ENCODE measurements around the gene ABHD16A.

The ABHD16A gene

GRCh38 chr6:31702819-31703716, at the start of gene ABHD16A:
ABHD16A (minus strand) TSS chr6:31703324; CDS start chr6:31703281, 43 bp downstream.
- peak; percentile 98 for DNase-seq (ENCODE audit: low read depth)

- peak; percentile 77 for DNase-seq (ENCODE audit: low read depth)
Observed at GRCh38 chr6:31752739-31753319, 49.7 kb upstream of the ABHD16A start.

- peak; percentile 67 for DNase-seq (ENCODE audit: low read depth)
Observed at GRCh38 chr6:31750411-31751022, 47.4 kb upstream of the ABHD16A start.

DNA sequence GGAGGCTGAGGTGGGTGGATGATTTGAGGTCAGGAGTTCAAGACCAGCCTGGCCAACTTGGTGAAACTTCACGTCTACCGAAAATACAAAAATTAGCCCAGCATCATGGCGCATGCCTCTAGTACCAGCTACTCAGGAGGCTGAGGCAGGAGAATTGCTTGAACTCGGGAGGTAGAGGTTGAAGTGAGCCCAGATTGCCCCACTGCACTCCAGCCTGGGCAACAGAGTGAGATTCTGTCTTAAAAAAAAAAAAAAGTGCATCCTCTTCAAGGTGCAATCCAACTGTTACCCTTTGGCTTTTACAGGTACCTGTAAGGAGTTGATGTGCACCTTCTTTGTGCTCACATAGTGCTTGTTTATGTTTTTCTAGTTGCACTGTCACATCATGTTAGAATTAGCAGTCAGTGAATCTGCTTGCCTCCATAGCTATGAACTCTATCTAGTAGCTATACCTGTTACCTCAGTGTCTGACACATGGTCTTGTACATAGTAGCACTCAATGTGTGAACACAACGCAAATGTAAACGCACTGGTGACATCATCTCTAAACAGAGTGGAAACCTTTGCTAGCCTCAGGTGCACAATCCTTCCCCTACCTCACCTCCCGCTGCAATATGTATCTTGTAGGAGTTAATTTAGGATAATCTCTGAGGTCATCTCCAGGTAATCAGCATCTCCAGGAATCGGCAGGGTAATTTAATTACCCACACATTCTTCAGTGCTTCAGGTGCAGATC, 46.3 kb upstream of the ABHD16A start:
- no peak for DNase-seq (ENCODE audit: low read depth)

DNA sequence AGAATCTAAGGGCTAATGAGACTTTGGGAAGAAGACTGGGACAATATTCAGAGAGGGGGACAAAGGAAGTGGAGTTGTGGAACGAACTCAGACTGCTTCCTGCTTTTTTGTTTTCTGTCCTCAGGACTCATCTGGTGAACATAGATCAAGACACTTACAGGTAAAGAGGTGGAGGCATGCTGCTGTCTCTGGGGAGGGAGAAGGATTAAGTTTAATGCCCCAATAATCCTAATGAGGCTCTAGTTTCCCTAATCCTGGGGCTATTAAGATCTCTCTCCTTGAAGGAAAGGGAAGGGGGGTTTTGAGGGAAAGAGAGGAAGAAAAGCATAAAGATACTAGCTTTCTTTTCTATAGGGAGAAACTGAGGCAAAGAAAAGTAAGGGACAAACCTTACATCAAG, 41.3 kb upstream of the ABHD16A start:
- no peak for DNase-seq (ENCODE audit: low read depth)

GRCh38 chr6:31742894-31743293, 39.8 kb upstream of the ABHD16A start:
- no peak for DNase-seq (ENCODE audit: low read depth)

DNA sequence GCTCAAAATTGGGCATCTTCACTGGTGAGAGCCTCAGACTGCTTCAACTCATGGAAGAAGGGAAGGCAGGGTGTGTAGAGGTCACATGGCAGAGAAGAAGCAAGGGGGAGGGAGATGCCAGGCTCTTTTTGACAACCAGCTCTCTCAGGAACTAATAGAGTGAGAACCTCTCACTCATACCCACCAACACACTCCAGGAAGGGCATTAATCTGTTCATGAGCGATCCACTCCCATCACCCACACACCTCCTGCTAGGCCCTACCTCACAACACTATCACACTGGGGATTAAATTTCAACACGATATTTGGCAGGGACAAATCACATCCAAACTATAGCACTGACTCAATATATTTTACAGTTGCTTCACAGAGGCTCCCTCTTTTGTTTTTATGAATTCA, 38.7 kb upstream of the ABHD16A start:
- no peak for DNase-seq (ENCODE audit: low read depth)

DNA sequence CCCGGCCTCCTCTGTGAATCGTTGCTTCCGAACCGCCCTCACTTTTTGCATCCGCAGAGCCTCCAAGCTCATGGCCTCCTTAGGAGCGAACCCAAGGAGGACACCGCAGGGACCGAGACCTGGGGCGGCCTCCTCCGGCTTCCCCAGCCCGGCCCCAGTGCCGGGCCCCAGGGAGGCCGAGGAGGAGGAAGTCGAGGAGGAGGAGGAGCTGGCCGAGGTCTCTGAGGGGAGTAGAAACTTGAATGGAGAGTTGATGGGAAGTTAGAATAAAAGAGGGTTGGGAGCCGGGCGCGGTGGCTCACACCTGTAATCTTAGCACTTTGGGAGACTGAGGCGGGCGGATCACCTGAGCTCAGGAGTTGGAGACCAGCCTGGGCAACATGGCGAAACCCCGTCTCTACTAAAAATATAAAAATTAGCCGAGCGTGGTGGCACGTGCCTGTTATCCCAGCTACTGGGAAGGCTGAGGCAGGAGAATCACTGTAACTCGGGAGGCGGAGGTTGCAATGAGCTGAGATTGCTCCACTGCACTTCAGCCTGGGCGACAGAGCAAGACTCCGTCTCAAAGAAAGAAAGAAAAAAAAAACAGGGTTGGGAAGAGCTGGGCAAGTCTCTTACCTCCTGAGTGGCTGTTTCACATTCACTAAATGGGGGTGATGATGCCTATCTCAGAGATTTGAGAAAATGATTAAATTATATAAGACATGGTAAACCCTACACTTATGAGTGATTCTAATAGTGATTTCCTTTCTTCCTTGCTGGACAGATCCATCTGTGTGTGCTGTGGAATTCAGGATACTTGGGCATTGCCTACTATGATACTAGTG, 37.5 kb upstream of the ABHD16A start:
- DNase-seq (ENCODE audit: low read depth): no peak

- peak; percentile 100 for DNase-seq (ENCODE audit: low read depth)
Observed at GRCh38 chr6:31739639-31740396, 36.7 kb upstream of the ABHD16A start, which contains the start of gene MSH5. MSH5 (plus strand) TSS chr6:31740005; CDS start chr6:31740467, 462 bp downstream.

- DNase-seq (ENCODE audit: low read depth): peak; percentile 87
Observed at GRCh38 chr6:31737991-31738979, 35.2 kb upstream of the ABHD16A start.

DNA sequence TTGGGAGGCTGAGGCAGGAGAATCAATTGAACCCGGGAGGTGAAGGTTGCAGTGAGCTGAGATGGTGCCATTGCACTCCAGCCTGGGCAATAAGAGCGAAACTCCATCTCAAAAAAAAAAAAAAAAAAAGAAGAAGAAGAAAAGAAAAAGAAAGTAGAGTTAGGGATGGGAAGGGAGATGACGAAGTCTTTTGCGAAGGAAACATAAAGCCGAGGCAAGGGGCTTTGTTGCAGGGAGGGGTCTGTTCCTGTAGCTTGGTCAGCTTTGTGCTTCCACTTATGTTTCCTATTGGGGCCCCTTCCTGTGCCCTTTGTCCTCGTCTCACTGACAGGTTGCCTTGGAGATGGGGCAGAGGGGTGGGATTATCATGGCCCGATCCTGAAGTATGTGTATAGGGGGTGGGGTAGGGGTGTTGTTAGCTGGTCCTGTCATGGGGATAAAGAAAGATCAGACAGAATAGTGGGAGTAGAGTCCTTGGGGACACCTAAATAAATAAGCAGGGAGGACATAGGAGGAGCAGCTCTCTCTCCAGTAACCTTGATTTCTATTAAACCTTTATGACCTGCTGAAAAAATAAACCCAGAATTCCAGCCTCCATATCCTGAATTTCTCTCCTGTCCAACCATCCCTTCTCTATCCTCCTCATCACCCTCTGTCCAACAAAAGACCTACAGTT, 34.3 kb upstream of the ABHD16A start:
- no peak for DNase-seq (ENCODE audit: low read depth)

- DNase-seq (ENCODE audit: low read depth): no peak
Observed at GRCh38 chr6:31736768-31737314, 33.7 kb upstream of the ABHD16A start.

DNA sequence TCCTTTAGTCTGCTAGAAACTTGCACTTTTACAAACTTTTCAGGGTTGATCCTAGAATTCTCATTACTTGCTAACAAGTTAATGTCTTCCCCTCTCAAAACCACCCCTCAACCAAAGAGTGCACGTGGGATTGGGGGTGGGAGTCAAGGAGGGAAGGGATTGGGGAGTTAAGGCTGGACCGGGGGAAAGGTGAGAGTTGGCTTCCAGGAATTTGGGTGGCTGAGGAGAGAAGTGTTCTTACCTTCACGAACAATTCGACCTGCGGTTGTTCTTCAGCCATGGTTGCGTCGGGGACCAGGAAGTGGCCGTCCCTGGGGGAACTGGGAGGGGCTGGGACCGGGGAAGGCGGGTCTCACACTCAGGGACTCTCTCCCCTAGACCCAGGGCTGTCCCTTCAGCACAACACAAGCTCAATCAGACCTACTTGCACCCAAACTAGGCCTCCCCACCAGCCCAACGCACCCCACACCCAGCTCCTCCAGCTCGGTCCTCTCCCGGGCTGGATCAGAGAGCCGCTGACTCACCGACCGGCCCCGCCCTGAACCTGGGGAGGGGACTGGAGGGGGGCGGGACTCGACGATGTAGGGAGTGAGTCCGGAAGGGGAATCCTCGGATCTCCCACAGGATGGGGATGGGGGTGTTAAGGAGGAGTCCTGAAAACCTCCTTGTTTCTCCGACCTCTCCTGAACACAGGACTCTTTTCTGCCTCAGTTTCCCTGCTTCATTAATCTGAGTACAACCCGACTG, 33.1 kb upstream of the ABHD16A start, which contains the start of gene CLIC1:
Gene CLIC1 (minus strand): TSS at position 510 of the 747 bp plus-strand sequence. CDS start 230 bp downstream, at position 280.
- DNase-seq (ENCODE audit: low read depth): peak; percentile 89

- DNase-seq (ENCODE audit: low read depth): peak; percentile 87
Observed at GRCh38 chr6:31734821-31735406, 31.8 kb upstream of the ABHD16A start.

GRCh38 chr6:31734247-31734820, 31.2 kb upstream of the ABHD16A start:
- no peak for DNase-seq (ENCODE audit: low read depth)

DNA sequence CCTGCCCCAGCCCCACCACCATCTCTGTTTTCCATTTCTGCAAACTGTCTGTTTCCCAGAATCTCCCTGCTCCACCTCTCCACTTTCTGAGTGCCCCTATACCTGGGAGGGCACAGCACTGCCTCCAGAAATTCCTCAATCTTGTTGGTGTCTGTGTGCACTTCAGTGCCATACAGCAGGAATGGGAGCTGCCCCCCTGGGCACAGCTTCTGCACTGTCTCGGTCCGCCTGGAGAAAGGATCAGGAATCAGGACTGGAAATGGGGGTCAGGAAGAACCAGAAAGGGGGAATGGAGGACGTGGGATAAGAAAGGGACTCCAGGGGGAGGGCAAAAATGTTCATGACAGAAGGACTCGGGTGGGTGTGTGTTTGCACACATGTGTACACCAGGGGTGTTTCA, 30.6 kb upstream of the ABHD16A start:
- DNase-seq (ENCODE audit: low read depth): no peak

DNA sequence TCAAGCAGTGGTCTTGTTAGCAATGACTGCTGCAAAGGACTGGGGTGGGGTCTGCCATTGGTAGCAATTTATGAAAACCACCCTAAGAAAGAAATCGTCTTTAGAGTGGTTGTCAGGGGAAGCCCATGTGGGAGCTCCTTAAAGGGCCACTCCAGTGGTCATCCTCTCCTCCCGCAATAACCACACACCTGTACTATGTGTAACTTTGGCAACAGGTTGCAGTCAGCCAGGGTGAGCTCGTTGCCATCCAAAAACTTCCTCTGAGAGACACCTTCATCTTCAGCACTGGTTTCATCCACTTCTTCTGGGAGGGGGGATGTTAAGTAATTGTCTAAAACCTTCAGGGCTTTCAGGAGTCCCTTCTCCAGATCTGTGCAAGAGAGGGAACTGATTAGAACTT, 28.9 kb upstream of the ABHD16A start:
- DNase-seq (ENCODE audit: low read depth): no peak

Measured in EH (cell line).